CD4-positive, alpha-beta T cell treated with Interleukin-1 beta for 1 hour (primary cell): Measurements from ENCODE around the gene MRPL44.
"Not testable (repeated sequence)": the region's sequence is repeated elsewhere in the genome, so short reads cannot be mapped to it uniquely, and the experiment has no call there.

Source experiments
- DNase-seq, 2 donors: peaks; one replicate each; pipeline ENCODE4 v3.0.0-alpha.2; 2020 to 2022

MRPL44 gene

DNA sequence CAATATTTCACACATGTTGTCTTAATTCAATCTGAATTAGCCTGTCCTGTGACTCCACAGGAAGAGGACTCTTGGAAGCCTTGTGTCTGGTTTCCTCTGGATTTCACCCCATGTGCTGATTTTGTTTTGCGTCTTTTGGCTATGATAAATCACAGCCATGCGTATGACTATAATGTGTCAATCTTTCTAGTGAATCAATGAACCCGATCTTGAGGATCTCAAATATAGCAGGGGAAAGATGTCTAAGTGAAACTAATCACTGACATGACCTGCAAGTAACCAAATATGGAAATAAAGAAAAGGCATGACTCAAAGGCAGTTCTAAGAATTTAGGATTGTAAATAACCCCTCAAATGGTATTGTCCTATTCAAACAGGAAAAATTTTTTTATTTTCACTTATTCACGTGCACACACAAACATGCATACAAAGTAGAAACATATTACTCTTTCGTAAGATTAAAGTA is 20.4 kb upstream of the MRPL44 start:
- no peak for DNase-seq

DNA sequence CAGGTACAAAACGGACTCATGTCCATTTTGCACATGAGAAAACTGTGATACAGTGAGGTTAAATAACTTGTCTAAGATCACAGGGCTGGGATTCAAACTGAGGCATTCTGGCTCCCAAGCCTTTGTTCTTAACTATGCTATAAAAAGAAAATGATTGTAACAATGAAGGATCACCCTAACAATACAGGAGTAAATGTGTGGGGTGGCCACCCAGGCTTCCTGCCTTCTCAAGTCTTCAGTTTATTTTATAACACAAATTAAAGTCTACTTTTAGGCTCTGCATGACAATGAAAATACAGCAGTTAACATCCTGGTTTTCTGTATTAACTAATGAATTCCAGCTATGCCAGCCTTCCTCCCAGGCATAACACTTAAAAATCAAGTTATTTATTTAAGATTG is 19.7 kb upstream of the MRPL44 start:
- no peak for DNase-seq

DNA sequence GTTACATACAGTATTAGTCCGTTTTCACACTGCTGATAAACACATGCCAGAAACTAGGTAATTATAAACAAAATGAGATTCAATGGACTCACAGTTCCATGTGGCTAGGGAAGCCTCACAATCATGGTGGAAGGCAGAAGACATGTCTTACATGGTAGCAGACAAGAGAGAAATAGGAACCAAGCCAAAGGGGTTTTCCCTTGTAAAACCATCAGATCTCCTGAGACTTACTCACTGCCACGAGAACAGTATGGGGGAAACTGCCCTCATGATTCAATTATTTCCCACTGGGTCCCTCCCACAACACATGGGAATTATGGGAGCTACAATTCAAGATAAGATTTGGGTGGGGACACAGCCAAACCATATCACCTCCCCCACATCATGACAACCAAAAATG is 17.8 kb upstream of the MRPL44 start:
- DNase-seq = not testable (repeated sequence)

DNA sequence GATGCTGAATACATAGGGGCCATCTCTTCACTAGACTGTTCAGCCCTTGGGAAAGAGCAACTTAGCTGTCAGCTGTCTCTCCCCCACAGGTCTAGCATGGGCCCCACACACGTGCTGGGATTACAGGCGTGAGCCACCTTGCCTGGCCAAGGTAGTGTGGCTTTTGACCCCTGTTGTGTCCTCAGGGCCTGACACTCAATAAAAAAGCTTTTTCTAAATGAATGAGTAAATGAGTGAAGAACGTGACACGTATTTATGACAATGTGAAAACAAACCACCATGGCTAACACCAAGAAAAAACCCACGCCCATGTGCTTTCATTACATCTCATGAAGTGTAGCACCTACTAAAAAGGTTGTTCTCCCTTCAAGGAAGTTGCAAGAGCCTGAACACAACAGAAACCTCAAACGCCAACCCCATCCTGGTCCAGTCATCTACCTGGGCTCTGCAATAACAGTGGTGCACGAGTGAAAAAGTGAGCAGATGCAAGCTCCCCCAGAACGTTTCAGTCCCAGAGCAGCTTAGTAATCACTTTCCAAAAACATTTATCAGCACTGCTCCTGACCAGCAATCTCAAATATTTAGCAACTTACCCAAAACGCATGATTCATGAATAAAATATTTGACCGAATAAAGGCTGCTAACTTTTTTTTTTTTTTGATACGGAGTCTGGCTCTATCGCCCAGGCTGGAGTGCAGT is 15.5 kb upstream of the MRPL44 start:
- DNase-seq = peak; percentile 24 to 39

DNA sequence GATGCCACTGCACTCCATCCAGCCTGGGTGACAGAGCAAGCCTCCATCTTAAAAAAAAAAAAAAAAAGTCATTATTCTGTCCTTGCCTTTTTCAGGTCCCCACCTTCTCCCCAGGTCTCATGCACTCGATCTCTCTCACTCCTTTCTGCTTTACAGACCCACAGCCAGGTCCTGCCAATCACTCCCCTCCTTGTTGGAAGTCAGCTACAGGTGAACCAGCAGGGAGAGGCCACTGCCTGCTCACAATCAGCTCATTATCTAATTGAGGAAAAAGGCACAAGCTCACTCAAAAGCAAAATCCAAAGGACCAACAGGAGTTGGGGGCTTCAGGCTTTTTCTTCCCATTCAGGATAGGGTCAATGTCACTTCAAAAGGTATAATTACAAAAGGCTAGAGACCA is 14.1 kb upstream of the MRPL44 start:
- no peak for DNase-seq

DNA sequence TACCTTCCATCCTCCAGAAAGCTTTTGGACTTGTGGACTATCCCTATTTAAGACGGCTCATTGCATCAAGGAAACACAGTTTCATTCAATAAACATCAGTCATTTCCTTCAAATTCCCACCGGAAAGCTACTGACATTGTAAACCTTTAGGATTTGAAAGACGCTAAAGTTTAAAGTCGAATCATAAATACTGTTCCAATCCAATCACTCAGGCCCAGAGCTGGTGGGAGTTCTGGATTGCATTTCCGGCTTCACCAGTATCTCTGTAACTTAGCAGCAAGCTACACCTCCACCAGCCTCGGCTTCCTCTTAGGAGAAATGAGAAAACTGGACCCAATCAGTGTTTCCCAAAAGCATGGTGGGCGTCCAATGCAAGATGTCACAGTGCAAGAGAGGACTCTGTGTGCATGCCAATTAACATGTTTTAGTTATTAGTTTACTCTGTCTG is 13.7 kb upstream of the MRPL44 start:
- no peak for DNase-seq

DNA sequence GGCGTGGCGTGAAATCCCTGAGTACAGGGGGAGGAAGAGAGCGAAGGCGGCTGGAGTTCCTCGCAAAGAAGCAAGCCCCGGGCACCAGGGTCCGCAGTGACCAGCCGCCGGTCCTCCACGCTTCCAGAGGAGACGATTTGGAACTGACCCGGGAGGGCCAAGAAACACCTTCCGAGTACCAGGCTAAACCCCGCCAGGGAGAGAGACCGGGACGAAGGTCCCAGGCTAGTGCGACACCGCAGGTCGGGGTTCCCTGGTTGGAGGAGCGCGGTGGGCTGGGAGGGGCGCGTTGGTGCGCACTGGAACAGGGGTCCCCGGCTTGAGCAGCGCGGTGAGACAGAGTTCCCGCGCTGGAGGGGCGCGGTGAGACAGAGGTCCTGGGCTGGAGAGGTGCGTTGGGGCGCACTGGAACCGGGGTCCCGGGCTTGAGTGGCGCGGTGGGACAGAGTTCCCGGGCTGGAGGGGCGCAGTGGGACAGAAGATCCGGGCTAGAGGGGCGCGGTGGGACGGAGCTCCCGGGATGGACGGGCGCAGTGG is 13.0 kb upstream of the MRPL44 start:
- peak in 1 of 2 donors; percentile 27 for DNase-seq

DNA sequence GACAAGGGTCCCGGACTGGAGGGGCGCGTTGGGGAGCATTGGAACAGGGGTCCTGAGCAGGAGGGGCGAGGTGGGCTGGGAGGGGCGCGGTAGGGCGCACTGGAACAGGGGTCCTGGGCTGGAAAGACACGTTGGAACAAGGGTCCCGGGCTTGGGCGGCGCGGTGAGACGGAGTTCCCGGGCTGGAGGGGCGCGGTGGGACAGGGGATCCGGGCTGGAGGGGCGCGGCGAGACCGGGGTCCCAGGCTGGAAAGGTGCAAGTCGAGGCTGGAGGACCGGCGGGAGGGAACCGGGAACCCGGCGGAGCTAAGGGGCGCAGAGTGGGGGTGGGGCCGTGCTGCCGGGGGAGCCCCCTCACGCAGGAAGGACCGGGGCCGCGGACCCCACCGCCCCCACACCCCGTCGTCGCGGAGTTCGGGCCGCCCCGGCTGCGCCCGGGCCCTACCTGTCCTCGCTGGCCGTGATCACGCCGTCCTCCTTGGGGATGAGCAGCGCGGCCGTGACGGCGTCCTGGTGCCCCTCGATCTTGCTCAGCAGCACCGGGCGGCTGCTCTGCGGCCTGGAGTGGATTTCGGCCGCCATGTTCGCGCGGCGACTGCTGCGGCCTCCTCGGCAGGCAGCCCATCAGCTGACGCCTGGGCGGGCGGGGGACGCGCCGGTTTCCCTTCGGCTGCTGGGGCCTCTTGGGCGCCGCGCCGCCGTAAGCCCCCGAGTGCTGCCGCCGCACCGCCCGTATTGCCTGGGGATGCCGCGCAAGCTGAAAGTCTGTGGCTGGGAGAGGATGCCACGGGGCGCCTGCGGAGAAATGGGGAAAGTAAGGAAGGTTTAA is 12.3 kb upstream of the MRPL44 start, which contains the start of gene WDFY1:
TSS of gene WDFY1 (minus strand) at position 633 of the 829 bp plus-strand sequence. CDS start at position 582, 51 bp downstream.
- DNase-seq = peak; percentile 80 to 82

DNA sequence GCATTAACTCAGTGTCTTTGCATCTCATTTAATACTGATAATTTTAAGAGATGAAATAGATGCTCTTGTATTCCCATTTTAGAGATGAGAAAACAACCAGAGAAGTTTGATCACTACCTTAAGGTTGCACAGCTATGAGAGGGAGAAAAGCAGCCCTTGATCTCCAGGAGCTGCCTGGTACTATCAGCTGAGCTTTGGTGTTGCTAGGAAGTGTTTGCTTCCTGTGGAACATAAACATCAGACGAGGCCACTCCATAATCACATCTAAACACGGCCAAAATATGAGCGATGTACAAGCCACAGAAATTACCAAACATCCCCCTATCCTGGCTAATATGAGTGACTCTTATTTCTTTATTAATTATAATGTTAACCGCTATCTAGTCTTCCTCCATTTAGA is 11.5 kb upstream of the MRPL44 start:
- no peak for DNase-seq

DNA sequence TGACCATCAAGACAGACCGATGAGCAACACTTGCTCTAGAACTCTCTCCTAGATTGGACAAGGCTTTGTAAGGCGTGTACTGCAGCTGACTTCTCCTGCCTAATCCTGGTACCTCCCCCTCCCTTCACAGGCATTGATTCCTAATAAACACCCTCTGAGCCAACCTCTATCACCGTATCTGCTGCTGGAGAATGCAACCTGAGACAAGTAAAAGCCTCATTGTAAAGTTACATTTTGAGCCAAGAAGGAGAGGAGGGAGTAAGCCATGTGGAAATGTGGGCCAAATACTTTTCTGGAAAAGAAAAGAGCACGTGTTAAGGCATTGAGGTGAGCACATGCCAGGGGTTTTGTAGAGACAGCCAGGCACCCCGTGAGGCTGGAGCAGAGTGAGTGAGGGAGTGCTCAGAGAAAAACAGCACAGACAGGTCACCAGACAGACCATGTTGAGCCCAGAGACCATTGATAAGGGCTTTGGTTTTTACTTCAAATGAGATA is 9.5 kb upstream of the MRPL44 start:
- no peak for DNase-seq

DNA sequence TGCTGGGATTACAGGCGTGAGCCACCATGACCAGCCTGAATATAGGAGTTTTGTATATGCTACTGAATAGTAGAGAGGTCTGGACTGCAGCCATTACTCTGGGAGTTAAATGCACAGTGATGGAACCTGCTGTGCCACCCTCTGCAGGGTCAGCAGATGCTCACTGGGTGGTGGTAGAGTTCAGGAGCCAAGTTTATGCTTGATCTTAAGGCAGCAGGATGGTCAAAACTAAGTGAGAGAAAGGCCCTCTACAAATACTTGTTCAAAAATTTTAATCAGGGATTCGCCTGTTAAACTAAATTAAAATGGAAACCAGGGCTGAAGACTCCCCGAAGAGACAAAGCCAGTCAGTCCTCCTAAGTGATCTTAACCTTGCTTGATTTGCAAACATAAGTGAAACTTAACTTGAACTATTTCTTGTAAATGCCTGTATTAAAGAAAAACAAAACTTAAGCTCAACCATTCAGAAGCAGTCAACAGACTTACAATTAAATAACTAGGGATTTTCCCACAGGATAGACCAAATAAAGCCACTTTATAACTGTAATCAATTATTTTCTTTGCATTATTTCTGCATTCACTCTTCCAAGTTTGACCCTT is 7.9 kb upstream of the MRPL44 start:
- DNase-seq = no peak

DNA sequence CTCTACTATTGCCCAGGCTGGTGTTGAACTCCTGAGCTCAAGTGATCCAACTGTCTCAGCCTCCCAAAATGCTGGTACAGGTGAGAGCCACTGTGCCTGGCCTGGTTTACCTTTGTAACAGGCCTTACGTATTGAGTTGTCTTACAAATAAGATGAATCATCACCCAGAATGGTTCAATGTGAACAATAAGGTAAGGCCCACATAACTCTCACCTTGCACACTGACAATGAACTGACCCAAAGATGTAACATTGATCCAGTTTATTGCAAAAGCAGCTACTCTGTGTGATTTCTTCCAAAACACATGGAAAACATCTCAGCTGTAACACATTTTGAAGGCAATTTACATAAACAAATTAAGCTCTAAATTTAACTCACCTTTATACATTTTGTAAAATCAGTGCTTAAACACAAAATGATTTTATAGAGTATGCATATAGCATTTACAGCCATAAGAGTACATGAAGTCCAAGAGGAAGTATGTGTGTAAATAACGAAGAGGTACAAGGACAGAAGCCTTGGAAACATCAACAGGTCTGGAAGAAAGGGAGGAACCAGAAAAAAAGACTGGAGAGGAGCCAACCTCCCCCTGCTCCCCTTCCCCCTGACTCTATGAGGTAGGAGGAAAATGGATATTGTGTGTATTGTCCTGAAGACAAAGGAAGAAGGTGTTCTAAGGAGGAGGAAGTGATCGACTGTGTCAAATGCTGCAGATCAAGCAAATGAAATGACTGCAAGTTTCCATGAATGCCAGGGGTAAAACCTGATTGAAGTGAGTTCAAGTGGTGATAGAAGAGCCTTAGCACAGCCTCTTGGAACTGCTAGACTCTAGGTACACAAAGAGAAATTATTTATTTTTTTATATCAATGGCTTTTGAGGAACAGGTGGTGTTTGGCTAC is 6.6 kb upstream of the MRPL44 start:
- no peak for DNase-seq

DNA sequence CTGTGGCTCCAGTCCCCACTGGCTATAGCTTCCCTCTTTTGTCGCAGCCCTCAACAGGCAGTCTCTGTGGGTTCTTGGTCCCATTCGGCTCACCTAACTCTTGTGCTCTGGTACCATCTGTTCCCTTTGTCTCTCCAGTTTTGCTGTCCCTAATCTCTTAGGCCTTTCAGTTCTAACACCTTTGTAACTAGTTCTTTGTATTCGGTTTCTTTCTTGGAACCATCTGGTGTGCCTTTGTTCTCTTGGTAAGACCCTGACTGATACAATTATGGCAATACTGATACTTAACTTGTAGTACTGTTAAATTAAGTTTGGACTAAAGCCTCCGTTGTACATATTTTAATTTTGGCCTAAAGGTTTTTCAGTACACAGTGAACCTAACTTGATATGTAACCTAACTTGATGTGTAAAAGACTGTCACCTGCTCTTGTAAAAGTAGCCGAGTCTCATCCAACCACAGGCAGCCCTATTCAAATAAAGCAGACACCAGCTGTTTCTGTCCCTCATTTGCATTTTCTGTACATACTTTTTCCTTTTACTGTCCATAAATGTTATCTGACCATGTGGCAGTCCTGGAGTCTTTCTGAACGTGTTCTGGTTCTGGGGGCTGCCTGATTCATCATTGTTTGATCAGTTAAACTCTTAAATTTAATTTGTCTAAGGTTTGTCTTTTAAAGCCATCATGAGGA is 4.8 kb upstream of the MRPL44 start:
- no peak for DNase-seq

DNA sequence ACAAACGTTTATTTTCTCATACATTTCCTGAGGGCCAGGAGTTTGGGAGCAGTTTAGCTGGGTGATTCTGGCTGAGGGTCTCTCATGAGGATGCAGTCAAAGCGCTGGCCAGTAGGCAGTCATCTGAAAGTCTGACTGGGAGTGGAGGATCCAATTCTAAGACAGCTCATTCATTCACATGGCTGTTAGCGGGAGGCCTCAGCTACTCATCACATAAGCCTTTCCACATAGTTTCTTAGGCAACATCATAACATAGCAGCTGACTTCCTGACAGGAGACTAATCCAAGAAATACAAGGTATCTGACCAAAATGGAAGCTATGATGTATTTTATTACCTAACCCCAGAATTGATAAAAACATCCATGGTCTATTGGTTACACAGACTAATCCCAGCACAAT is 2.9 kb upstream of the MRPL44 start:
- no peak for DNase-seq

DNA sequence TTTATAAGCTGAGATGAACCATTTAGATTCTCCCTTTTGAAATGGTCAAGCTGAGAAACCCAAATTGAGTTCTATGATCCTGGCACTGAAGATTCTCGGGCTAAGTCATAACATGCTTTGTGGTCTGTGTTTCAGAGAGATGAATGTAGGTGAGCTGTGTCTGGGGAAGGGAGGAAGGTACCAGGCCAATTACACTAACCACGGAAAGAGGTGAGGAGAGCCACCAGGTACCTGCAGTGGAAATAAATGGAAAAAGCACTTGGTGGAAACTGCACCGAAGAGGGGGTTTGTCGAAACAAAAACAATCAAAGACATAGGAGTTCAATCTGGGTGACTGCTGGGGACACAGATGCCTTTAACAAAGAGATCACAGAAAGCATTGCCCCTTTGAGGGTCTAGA is 963 bp upstream of the MRPL44 start:
- no peak for DNase-seq

DNA sequence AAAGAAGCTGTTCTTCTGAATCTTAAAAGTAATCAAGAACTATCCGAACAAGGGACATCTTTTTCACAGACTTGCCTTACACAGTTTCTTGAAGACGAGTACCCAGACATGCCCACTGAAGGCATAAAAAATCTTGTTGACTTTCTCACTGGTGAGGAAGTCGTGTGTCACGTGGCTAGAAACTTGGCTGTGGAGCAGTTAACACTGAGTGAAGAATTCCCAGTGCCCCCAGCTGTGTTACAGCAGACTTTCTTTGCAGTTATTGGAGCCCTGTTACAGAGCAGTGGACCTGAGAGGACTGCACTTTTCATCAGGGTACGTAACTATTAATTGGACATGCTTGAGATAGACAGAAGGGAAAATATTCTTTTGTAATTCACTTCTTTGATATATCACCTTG is 2.4 kb downstream of the MRPL44 start:
- DNase-seq = no peak

DNA sequence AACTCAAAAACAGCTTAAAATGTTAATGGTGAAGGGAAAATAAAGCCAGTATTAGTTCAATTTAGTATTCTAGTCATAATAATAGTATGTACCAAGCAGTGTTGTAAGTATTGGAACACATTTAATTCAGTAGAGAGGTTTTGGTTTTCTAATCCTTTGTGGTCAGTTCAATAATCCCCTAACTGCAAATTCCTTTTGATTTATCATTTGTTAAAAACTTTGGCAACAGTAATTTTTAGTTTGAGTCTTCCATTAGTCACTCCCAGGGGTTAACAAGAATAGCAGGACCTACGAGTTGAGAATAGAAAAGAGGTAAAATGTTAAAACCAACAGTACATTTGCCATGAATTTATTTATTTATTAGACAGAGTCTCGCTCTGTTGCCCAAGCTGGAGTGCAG is 10.7 kb downstream of the MRPL44 start:
- DNase-seq = no peak

DNA sequence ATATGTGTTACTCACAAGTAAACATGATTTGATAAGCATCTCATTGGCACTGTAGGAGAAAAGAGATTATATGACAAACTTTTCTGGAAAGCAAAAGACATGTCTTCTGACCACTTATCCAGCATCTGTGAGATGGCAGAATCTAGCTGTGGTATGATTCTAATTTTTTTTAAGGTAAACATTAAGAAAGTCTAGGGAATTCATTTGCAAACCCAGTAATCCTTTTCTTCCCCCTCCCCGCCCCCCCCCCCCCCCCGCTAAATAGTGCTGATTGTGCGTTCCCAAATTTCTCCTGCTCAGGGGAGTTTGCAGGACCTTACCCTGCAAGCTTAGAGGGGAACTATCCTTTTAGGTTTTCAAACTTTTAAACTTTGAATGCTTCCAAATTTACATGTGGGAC is 12.1 kb downstream of the MRPL44 start:
- DNase-seq = no peak

DNA sequence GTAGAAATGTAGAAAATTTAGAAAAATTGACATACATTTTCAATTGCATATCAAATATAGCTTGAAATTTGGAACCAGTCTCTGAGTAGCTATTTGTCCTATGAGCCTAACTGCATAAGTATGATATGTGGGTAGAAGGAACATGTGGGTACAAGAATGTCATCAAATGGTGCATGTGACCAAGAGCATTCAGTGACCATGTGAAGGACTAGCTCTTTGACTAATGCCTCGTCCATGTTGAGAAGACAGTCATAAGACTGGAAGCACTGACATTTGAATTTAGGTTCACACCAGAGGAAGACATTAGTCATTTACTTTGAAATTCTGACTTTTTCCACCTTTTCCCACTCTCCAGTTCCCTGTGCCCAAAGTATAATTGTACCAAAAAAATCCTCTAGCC is 12.6 kb downstream of the MRPL44 start:
- DNase-seq = no peak

DNA sequence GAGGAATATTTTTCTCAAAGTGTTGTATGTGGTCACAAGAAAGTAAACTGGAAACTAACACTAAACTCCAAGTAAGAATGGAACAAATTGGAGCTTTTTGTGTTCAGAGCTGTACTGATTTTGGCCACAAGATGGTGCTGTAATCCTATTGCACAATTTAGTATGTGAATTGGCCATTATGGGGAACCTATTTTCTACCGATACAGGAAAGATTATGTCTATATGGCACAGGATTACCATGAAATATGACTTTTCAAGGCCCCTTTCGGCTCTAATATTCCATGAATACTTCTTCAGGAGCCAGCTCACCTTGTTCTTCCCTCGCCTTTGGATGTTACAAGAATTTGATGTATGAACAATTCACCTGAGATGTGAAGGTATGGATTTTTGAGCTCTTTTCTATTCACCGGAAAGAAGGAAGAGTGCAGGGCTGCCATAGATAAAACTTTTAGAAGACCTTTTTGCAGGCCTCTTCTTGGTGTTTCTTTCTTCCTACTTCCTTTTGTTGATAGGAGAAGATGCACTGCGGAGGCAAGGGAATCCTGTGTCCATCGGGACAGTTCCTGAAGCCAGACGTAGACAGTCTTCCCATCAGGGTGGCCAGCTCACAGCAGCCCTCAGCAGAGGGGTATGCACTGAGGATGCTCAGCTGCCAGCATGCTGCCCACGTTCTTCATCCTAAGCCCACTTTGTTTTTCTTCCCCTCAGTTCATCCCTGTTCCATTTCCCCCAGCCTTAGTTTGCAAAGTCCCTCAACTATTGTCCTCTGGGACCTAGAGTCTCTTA is 13.3 kb downstream of the MRPL44 start:
- DNase-seq = peak; percentile 16 to 73

DNA sequence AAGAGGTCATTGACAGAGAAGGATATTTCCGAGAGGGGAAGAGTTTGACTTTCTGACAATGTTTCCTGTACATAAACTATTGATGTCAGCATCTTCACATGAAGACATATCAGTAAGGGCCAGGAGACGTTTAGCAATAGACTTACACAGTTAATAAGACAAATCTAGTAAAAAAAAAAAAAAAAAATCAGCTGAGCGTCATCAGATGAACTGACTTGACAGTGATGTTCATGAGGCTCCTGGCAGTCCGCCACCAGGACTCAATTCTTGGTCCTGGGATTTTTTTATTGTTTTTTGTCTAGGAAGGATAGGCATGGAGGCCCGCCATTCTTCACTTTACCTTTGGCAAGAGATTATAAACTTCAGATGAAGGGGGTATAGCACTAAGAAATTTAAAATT is 14.5 kb downstream of the MRPL44 start:
- no peak for DNase-seq
